ENCODE measurements around the gene EYA2.

EYA2 gene

GRCh38 chr20:47042464-47042863 lies 147.8 kb downstream of the EYA2 start:
- DNase-seq = no peak

- DNase-seq = no peak
These were observed 148.4 kb downstream of the EYA2 start for GRCh38 chr20:47043086-47043485.

- no peak for DNase-seq
These were observed 150.3 kb downstream of the EYA2 start for GRCh38 chr20:47044938-47045337.

- no peak for DNase-seq
These were observed 153.4 kb downstream of the EYA2 start for GRCh38 chr20:47048054-47048453.

- no peak for DNase-seq
These were observed 155.1 kb downstream of the EYA2 start for GRCh38 chr20:47049771-47050170.

GRCh38 chr20:47050996-47051395 lies 156.4 kb downstream of the EYA2 start:
- DNase-seq = no peak

GRCh38 chr20:47051936-47052526 lies 157.4 kb downstream of the EYA2 start:
- DNase-seq = no peak

- DNase-seq = no peak
These were observed 159.9 kb downstream of the EYA2 start for GRCh38 chr20:47054506-47054905.

- DNase-seq = no peak
These were observed 160.3 kb downstream of the EYA2 start for GRCh38 chr20:47054945-47055344.

- DNase-seq = no peak
These were observed 161.2 kb downstream of the EYA2 start for GRCh38 chr20:47055699-47056369.

- no peak for DNase-seq
These were observed 163.0 kb downstream of the EYA2 start for GRCh38 chr20:47057661-47058060.

- no peak for DNase-seq
These were observed 163.6 kb downstream of the EYA2 start for GRCh38 chr20:47058236-47058635.

- DNase-seq = no peak
These were observed 164.9 kb downstream of the EYA2 start for GRCh38 chr20:47059536-47059935.

- DNase-seq = no peak
These were observed 166.9 kb downstream of the EYA2 start for GRCh38 chr20:47061549-47061948.

GRCh38 chr20:47062226-47062890 lies 167.7 kb downstream of the EYA2 start:
- DNase-seq = no peak

GRCh38 chr20:47063407-47063806 lies 168.8 kb downstream of the EYA2 start:
- DNase-seq = no peak

- DNase-seq = no peak
These were observed 169.2 kb downstream of the EYA2 start for GRCh38 chr20:47063808-47064207.

- DNase-seq = no peak
These were observed 172.0 kb downstream of the EYA2 start for GRCh38 chr20:47066484-47067270.

- DNase-seq = no peak
These were observed 173.1 kb downstream of the EYA2 start for GRCh38 chr20:47067776-47068175.

- DNase-seq = no peak
These were observed 175.5 kb downstream of the EYA2 start for GRCh38 chr20:47070176-47070575.

GRCh38 chr20:47071646-47072185 lies 177.1 kb downstream of the EYA2 start:
- no peak for DNase-seq

GRCh38 chr20:47073766-47074475 lies 179.3 kb downstream of the EYA2 start:
- DNase-seq = no peak

- no peak for DNase-seq
These were observed 180.6 kb downstream of the EYA2 start for GRCh38 chr20:47075263-47075662.
